ENCODE data around the gene FLNB.

GRCh38 chr3:58071480-58071971 is 63.3 kb downstream of the FLNB start:
- TF ChIP-seq CTCF (IDR thresholded peaks at IDR 0.05) (no peak), POLR2A (IDR thresholded peaks at IDR 0.05) (no peak)

Measured in thyroid gland (tissue), 4 donors.